K562 (cell line): ENCODE data around the gene PTTG2. TPM values are rescaled to one million over a fixed set of nuclear protein-coding genes. Genes with fewer than 3 reads are reported as not detected.

Experiments used
- MGA ChIP-seq: fragments of 450-650 bp; IDR thresholded peaks from 2 replicates; pipeline ENCODE4 v1.6.1; 2016; ENCODE audit warnings: mild to moderate bottlenecking, moderate library complexity
- XRCC5 ChIP-seq: fragments of 200-400 bp; formaldehyde crosslinking; IDR thresholded peaks from 2 replicates; pipeline ENCODE4 v1.6.1; 2017; ENCODE audit warnings: low read depth, mild to moderate bottlenecking, low read length
- polyA plus RNA-seq, 8 experiments: library from polyadenylated mRNA; depleted of rRNA in 4 of 8; stranded (reverse) in 5 of 8; unstranded in 3 of 8; fragments of >200 nt; fragmentation: Nextera tagmentation in 2 of 8; fragmentation: Illumina TruSeq in 1 of 8; extraction: Ambion mirVana in 2 of 8; extraction: Trizol in 1 of 8; gene quantifications; 2 replicates each; pipeline versions ENCODE4 v1.2.1 to v1.2.3, GENCODE V29; 2011 to 2014; ENCODE audit warnings: inconsistent platforms in 1 of 8, missing spikeins in 1 of 8
- total RNA-seq, 7 experiments: library from RNA; depleted of rRNA in 6 of 7; stranded (reverse); fragments of >200 nt in 6 of 7; fragmentation: Illumina TruSeq in 2 of 7; extraction: Trizol in 2 of 7; gene quantifications; 2 replicates each; pipeline versions ENCODE4 v1.2.1 to v1.2.3, GENCODE V29; 2011 to 2021; ENCODE audit warnings: low replicate concordance in 1 of 7

The PTTG2 gene
- total and polyA plus RNA-seq, 9 of the 15 experiments (the other 6 are each of a cell fraction or from before 2014, with no cell fraction given): not detected

GRCh38 chr4:38001927-38002326, 41.7 kb downstream of the PTTG2 start (continued):
- TF ChIP-seq MGA (no peak), XRCC5 (no peak)
